ENCODE results near the gene RAD23B.

Gene RAD23B

GRCh38 chr9:107328510-107328909, 45.4 kb downstream of the RAD23B start:
- Histone ChIP-seq H3K79me2 (peaks cover 2% of the 10 kb centered on the region), H3K4me2 (ENCODE audit: low read length) (no peak overlapping the region), H3K27me3 (ENCODE audit: control insufficient read depth, insufficient read depth, low read length) (no peaks in the 10 kb centered on the region), H3K4me3 (ENCODE audit: low read depth, low read length) (no peak overlapping the region), H3K27ac (no peak overlapping the region), H3K9ac (no peak overlapping the region), H3K4me1 (no peaks in the 10 kb centered on the region), H3K9me3 (ENCODE audit: control insufficient read depth, low read length) (no peaks in the 10 kb centered on the region), H2AFZ (no peak overlapping the region), H3K36me3 (ENCODE audit: control insufficient read depth, insufficient read depth, low read length) (no peaks in the 10 kb centered on the region)
- no peak for TF ChIP-seq CTCF (IDR thresholded peaks at IDR 0.05)

- Histone ChIP-seq H3K9ac (no peak overlapping the region), H3K4me3 (ENCODE audit: low read depth, low read length) (no peak overlapping the region), H3K9me3 (ENCODE audit: control insufficient read depth, low read length) (no peaks in the 10 kb centered on the region), H3K4me1 (no peaks in the 10 kb centered on the region), H3K79me2 (peaks cover 2% of the 10 kb centered on the region), H3K36me3 (ENCODE audit: control insufficient read depth, insufficient read depth, low read length) (no peaks in the 10 kb centered on the region), H3K4me2 (ENCODE audit: low read length) (no peak overlapping the region), H3K27me3 (ENCODE audit: control insufficient read depth, insufficient read depth, low read length) (no peaks in the 10 kb centered on the region), H2AFZ (no peak overlapping the region), H3K27ac (no peak overlapping the region)
- no peak for TF ChIP-seq CTCF (IDR thresholded peaks at IDR 0.05)
These were observed 47.3 kb downstream of the RAD23B start for GRCh38 chr9:107330420-107330819.

GRCh38 chr9:107332883-107333282, 49.8 kb downstream of the RAD23B start:
- Histone ChIP-seq H3K36me3 (ENCODE audit: control insufficient read depth, insufficient read depth, low read length) (no peaks in the 10 kb centered on the region), H3K9me3 (ENCODE audit: control insufficient read depth, low read length) (no peaks in the 10 kb centered on the region)

GRCh38 chr9:107333363-107333762, 50.3 kb downstream of the RAD23B start:
- TF ChIP-seq CTCF (IDR thresholded peaks at IDR 0.05): no peak
- no peaks in the 10 kb centered on the region for H3K9me3 ChIP-seq (ENCODE audit: control insufficient read depth, low read length)
- no peaks in the 10 kb centered on the region for H3K36me3 ChIP-seq (ENCODE audit: control insufficient read depth, insufficient read depth, low read length)
- no peak overlapping the region for H2AFZ ChIP-seq
- no peak overlapping the region for H3K27ac ChIP-seq
- H3K4me3 ChIP-seq (ENCODE audit: low read depth, low read length): no peak overlapping the region
- no peak overlapping the region for H3K9ac ChIP-seq
- no peak overlapping the region for H3K4me2 ChIP-seq (ENCODE audit: low read length)
- no peaks in the 10 kb centered on the region for H3K27me3 ChIP-seq (ENCODE audit: control insufficient read depth, insufficient read depth, low read length)
- H3K4me1 ChIP-seq: no peaks in the 10 kb centered on the region
- H3K79me2 ChIP-seq: no peaks in the 10 kb centered on the region

More at GRCh38 chr9:107332883-107333282, 49.8 kb downstream of the RAD23B start:
- no peaks in the 10 kb centered on the region for H3K4me1 ChIP-seq
- no peaks in the 10 kb centered on the region for H3K27me3 ChIP-seq (ENCODE audit: control insufficient read depth, insufficient read depth, low read length)
- no peak overlapping the region for H3K9ac ChIP-seq
- no peak for TF ChIP-seq CTCF (IDR thresholded peaks at IDR 0.05)
- no peak overlapping the region for H3K4me2 ChIP-seq (ENCODE audit: low read length)
- H2AFZ ChIP-seq: no peak overlapping the region
- no peaks in the 10 kb centered on the region for H3K79me2 ChIP-seq
- no peak overlapping the region for H3K4me3 ChIP-seq (ENCODE audit: low read depth, low read length)
- H3K27ac ChIP-seq: no peak overlapping the region

- Histone ChIP-seq H3K4me1 (no peaks in the 10 kb centered on the region), H3K4me3 (ENCODE audit: low read depth, low read length) (no peak overlapping the region), H3K4me2 (ENCODE audit: low read length) (no peak overlapping the region), H3K9ac (no peak overlapping the region), H2AFZ (no peak overlapping the region), H3K36me3 (ENCODE audit: control insufficient read depth, insufficient read depth, low read length) (no peaks in the 10 kb centered on the region), H3K79me2 (no peaks in the 10 kb centered on the region), H3K27me3 (ENCODE audit: control insufficient read depth, insufficient read depth, low read length) (no peaks in the 10 kb centered on the region), H3K9me3 (ENCODE audit: control insufficient read depth, low read length) (no peaks in the 10 kb centered on the region), H3K27ac (no peak overlapping the region)
- no peak for TF ChIP-seq CTCF (IDR thresholded peaks at IDR 0.05)
These were observed 51.2 kb downstream of the RAD23B start for GRCh38 chr9:107334103-107334776.

All from parathyroid adenoma (tissue), 2 donors.